Activated gamma-delta T cell treated with anti-CD3 and anti-CD28 coated beads, Interleukin-2, amount 50 U/mL, for 16 hours (primary cell): Measurements from ENCODE around the gene UBASH3A.
A peak's percentile ranks its signal among the peaks of the same experiment; 100 is the strongest.

ENCODE experiments used
- DNase-seq: peaks from one replicate; pipeline ENCODE4 v3.0.0-alpha.2; 2020; ENCODE audit warnings: low read depth

The UBASH3A gene

DNA sequence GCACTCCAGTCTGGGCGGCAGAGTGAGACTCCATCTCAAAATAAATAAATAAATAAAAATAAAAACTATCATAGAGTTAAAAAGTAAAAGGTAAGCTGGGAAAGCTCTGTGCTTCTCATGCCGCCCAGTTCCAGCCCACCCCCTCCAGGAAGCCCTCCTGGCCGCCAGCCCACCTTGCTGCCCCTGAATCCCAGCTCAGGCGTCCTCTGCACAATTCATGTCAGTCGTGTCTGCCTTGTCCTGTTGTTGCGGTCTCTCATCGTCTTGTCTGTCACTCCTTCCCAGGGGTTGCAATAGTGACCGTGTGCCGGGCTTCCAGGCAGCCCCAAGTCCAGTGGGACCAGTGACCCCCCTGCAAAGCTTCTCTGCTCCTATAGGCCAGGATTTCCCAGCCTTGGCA lies 48.2 kb downstream of the UBASH3A start:
- DNase-seq = no peak

DNA sequence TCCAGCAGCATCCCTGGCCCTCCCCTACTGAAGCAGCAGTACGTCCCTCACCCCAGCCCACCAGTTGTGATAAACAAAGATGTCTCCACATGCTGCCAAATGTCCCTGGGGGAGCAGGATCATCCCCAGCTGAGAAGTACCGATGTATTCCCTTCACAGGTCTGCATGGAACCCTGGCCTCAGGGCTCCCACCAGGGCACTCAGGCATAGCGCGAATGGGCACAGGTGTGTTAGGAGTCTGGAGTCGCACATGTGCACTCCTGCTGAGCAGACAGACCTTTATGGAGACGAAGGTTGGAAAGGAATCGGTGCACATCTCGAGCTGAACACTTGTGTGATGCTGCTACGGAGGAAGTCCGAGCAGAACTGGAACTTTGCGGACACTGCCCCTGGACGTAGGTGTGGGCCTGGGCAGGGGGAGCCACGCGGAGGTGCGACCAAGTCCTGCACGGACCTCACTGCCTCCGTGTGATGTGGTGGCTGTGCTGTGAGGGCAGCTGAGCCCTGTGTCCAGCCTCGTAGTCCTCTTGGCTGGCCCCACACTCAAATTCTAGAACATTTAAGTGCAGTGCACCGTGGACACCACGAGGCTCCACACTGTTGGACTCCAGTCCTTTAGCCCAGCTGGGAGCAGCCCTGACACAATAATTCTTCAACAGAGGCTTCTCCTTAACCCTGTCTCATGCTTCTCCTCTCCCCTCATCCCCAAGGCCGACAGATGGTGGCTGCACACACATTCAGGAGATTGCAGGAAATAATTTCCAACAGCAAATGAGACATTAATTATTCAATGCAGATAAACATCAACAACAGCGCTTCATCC lies 48.9 kb downstream of the UBASH3A start:
- DNase-seq = no peak

DNA sequence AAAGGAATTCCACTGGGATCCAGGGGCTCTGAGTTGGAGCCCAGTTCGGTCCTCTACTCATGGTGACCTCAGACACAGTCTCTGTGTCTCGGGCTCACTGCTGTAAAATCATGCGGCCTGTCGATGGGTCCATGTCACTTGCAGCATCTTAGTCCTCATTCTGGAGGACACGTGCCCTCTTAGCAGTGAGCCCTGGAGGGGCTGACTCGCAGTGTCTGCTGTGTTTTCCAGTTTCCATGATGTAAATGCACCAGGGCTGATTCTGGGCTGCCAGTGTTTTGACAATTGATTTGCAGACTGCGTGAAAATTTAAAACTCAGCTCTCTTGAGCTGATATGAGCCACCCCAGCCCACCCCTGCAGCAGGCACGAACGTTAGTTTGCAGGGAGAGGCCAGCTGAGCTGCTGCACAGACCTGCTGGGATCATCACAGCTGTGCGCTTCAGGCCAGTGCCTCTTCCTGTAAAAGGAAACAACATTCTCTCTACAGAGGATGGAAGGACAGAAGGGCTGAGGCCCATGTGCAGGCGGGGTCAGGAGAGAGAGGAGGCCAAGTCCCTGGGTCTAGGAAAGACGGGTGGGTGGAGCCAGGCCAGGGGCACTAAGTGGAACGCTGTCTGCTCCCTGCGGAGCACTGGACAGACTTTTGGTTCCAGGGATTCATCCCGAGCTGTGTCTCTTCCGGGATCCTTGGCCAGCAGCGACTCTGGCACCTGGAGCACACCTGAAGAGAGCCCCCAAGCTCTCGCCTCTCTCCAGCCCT lies 49.7 kb downstream of the UBASH3A start:
- no peak for DNase-seq

GRCh38 chr21:42453986-42454570 lies 50.4 kb downstream of the UBASH3A start:
- no peak for DNase-seq

DNA sequence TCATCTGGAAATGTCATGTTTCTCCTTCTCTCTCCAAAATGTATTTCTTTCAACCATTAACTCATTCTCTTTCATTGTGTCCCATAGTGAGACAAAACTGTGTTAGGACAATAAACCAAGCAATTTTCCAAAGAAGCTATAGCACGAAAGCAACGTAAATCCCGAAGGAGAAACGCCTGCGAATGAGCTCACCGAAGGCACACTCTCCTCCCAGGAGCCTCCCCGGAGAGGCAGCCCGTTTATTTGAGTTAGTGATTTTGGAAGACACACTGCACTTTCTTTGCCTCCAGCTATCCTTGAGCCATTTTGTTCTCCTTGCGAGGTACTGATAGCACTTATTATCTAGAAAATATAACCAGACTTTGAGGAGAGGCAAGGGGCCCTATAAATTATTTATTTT lies 51.1 kb downstream of the UBASH3A start:
- DNase-seq = no peak

GRCh38 chr21:42455196-42455595 lies 51.5 kb downstream of the UBASH3A start:
- no peak for DNase-seq

- no peak for DNase-seq
These were observed 52.2 kb downstream of the UBASH3A start for GRCh38 chr21:42455754-42456440.

GRCh38 chr21:42456457-42456856 lies 52.8 kb downstream of the UBASH3A start:
- peak; percentile 20 for DNase-seq

DNA sequence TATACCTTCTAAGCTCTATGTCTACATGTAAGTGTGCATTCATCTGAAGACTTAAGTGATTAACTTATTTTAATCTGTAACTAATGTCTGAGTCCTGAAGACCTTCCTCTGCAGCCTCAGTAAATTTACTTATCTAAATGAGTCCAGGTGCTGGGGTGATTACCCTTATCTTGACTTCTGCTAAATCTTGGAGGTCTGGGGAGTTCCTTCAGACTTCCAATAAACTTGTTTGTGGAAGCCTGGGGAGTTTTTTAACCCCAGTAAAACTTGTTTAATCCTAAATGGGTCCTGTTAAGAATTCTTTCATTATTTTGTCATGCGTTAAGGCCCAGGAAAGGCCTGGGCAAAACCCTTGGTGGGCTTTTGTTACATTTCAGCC lies 55.4 kb downstream of the UBASH3A start:
- DNase-seq = no peak

DNA sequence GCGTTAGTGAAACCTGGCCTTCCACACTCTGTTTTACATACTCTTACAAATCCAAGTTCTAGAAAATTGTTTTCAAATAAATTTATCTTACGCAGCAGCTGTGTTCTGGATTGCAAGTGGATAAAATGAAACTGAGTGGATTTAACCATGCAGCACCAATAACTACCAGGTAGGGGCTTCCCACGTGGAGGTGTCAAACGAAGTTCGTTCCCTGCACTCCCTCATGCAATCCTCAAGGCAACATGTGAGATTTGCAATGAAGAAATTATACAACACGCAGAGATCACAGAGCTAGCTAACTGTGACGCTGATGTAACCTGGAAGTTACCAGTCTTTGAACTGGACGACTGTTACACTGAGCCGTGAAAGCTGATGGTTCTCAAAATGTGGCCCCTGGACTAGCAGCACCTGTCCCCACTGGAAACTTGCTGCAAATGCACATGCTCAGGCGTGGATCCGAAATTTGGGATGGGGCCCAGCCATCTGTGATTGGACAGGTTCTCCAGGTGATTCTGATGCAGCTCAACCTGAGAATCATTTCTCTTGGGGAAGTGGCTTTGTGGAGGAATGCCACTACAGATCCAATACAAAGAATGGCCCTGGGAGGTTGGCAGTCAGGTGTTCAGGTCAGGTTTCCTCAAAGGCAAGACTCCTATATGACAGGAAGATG lies 56.0 kb downstream of the UBASH3A start:
- no peak for DNase-seq

GRCh38 chr21:42460391-42461184 lies 56.9 kb downstream of the UBASH3A start:
- DNase-seq = no peak

- no peak for DNase-seq
These were observed 57.5 kb downstream of the UBASH3A start for GRCh38 chr21:42461185-42461520.

GRCh38 chr21:42461881-42462877 lies 58.5 kb downstream of the UBASH3A start:
- no peak for DNase-seq

DNA sequence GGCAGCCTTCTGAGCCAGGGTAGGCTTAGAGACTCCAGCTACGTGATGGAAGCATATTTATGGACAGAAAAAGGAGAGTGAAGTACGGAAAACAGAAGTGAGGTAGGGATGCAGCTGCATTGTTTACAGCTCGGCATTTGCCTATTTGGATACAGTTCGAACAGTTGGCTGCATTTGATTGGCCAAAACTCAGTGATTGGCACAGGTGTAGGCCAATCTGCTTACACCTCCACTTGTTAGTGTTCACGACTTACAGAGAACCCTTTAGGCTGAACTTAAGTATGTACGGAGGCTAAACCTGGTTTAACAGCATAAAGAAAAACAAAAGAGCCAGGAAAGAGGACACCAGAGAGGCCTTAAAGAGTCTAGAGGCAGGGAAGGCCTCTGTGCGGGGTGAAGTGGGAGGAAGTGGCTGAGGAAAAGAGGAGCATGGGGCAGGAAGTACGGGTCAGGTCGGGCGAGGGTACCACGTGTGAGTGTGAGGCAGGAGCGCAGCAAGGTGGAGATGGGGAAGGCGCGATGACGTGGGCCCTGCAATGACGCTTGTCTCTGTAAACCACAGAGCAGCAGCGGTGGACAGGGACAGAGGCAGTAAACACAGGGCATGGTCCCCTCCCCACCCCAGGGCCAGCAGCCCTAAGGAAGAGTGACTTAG lies 60.3 kb downstream of the UBASH3A start:
- peak; percentile 49 for DNase-seq

DNA sequence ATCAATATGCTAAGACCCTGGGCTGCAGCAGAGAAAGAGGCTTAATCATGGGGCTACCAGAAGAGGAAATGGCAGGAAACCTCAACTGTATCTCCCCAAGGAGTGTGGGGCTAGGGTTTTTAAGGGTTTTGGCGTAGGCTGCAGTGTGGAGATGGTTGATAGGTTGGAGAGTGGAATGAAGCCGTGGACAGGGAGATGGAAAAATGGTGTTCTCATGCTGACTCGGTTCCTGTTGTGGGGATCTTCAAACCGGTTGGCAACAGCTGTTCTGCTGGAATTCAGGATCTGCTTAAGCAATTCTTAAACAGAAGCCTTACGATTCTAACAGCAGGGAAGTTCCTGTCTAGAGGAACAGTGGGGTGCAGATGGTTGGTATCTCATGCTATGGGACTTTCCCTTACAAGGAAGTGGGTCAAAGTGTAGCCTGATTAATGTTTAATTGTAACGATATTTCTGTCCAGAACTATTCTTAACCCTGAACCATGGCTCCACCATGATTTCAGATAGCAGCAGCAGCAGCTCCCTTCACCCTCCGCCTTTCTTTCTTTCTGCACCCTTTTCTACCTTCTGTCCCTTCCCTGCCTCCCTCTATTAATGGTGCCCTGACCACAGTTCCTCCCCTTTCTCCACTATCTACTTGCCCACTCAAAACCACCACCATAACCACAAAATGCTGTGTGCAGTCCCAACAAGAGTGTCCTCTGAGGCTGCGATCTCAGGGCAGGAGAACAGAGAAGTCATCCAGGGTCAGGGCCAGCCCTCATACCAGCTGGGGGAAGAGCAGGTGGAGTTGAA lies 61.5 kb downstream of the UBASH3A start:
- no peak for DNase-seq

- no peak for DNase-seq
These were observed 62.1 kb downstream of the UBASH3A start for GRCh38 chr21:42465803-42466127.

DNA sequence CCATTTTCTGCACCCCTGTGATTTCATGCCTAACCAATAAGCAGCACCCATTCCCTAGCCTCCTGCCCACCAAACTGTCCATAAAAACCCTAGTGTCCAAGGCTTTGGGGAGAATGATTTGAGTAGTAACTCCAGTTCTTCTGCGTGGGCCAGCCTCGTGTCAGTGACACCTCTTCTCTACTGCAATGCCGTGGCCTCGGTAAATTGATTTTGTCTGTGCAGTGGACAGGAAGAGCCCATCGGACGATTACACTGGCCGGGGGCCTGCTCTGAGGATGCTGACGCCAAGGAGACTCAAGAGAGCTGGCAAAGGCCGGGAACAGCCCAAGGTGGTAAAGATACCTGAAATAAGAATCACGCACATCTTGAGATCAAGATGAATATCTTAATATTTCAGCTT lies 63.0 kb downstream of the UBASH3A start:
- no peak for DNase-seq

- no peak for DNase-seq
These were observed 63.7 kb downstream of the UBASH3A start for GRCh38 chr21:42467140-42467983.
